Smooth muscle cell (in vitro differentiated cells): Measurements from ENCODE around the gene ZHX3. TPM values are rescaled to one million over a fixed set of nuclear protein-coding genes. Genes with fewer than 3 reads are reported as not detected.

Source experiments
- DNase-seq: peaks from one replicate; lab custom pipeline; 2025; ENCODE audit not compliant: unreplicated experiment; lab: John Stamatoyannopoulos, UW
- H2AFZ ChIP-seq: fragments of 200-600 bp; sonication (generic); 2 replicates; pipeline ENCODE4 v1.6.0; 2016; ENCODE audit warnings: antibody characterized with exemption, low read depth, mild to moderate bottlenecking
- H3F3A ChIP-seq: fragments of 200-600 bp; sonication (generic); 2 replicates; pipeline ENCODE4 v1.6.0; 2017; ENCODE audit warnings: antibody characterized with exemption, low read depth
- H3K27ac ChIP-seq: fragments of 200-600 bp; sonication (generic); 2 replicates; pipeline ENCODE4 v1.5.1; 2016; ENCODE audit warnings: low read depth, mild to moderate bottlenecking
- H3K27me3 ChIP-seq: fragments of 200-600 bp; sonication (generic); 2 replicates; pipeline ENCODE4 v1.6.1; 2016; ENCODE audit warnings: low read depth, mild to moderate bottlenecking
- H3K36me3 ChIP-seq: fragments of 200-600 bp; sonication (generic); 2 replicates; pipeline ENCODE4 v1.5.1; 2016; ENCODE audit warnings: low read depth
- H3K4me1 ChIP-seq: fragments of 200-600 bp; sonication (generic); 2 replicates; pipeline ENCODE4 v1.5.1; 2016; ENCODE audit warnings: low read depth
- H3K4me2 ChIP-seq: fragments of 200-600 bp; sonication (generic); 2 replicates; pipeline ENCODE4 v1.6.0; 2016; ENCODE audit warnings: mild to moderate bottlenecking
- H3K4me3 ChIP-seq: fragments of 200-600 bp; sonication (generic); 2 replicates; pipeline ENCODE4 v1.5.1; 2016; ENCODE audit warnings: mild to moderate bottlenecking
- H3K79me2 ChIP-seq: fragments of 200-600 bp; sonication (generic); 2 replicates; pipeline ENCODE4 v1.6.0; 2016; ENCODE audit warnings: low read depth, mild to moderate bottlenecking
- H3K9ac ChIP-seq: fragments of 200-600 bp; sonication (generic); 2 replicates; pipeline ENCODE4 v1.6.0; 2016; ENCODE audit warnings: low read depth
- H3K9me3 ChIP-seq: fragments of 200-600 bp; sonication (generic); replicated peaks from 2 replicates; pipeline ENCODE4 v1.5.1; 2016; ENCODE audit warnings: low read depth
- H4K20me1 ChIP-seq: fragments of 200-600 bp; sonication (generic); 2 replicates; pipeline ENCODE4 v1.6.0; 2016; ENCODE audit warnings: low read depth
- WGBS: methylation state at CpG from one replicate; pipeline ENCODE4 v1.1.7; 2016; ENCODE audit warnings: low lambda C conversion rate; 5-methylcytosine and 5-hydroxymethylcytosine counted together
- polyA plus RNA-seq: library from polyadenylated mRNA; unstranded; fragments of >200 nt; fragmentation: Nextera tagmentation; extraction: Ambion mirVana; gene quantifications from 2 replicates; pipeline ENCODE4 v1.2.1, GENCODE V29; 2016
- total RNA-seq: library from RNA; depleted of rRNA; stranded (reverse); fragments of >200 nt; gene quantifications from 2 replicates; pipeline ENCODE4 v1.2.3, GENCODE V29; 2014
- TF ChIP-seq, protein P1 (sequence below): fragments of 200-600 bp; sonication (generic); IDR thresholded peaks from 2 replicates; pipeline ENCODE4 v1.5.1; 2017; ENCODE audit warnings: borderline replicate concordance, mild to moderate bottlenecking, antibody characterized with exemption; ENCODE audit not compliant: insufficient read depth, poor library complexity, severe bottlenecking

ZHX3 gene
- total and polyA plus RNA-seq, 2 experiments from 2014 or later = 10.1 to 17.1 TPM

- Histone ChIP-seq H4K20me1 (no peaks in the 10 kb centered on the region), H2AFZ (no peak overlapping the region)
- WGBS = 93% methylated on average over 1 of the region's 1 CpG
Measured at GRCh38 chr20:41330941-41331340, 13.4 kb upstream of the ZHX3 start.

DNA sequence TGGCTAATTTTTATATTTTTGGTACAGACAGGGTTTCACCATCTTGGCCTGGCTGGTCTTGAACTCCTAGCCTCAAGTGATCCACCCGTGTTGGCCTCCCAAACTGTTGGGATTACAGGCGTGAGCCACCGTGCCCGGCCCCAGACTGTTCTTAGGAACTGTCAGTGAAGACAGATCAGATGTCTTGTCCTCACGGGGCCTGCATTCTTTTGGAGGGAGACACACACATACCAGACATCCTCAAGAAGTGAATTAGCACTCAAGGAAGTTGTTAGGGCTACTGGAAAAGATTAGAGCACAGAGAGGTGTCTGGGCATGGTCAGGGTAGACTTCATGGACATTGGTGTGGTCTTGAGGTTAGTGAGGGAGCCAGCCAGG lies 12.8 kb upstream of the ZHX3 start:
- Histone ChIP-seq H3K9ac (no peak overlapping the region), H4K20me1 (no peaks in the 10 kb centered on the region), H3K27ac (peak overlapping the region; percentile 94), H3K4me3 (no peak overlapping the region), H3K36me3 (no peaks in the 10 kb centered on the region), H2AFZ (no peak overlapping the region), H3F3A (peaks cover 19% of the 10 kb centered on the region), H3K9me3 (no peaks in the 10 kb centered on the region), H3K4me2 (peak overlapping the region; percentile 57), H3K4me1 (peaks cover 6% of the 10 kb centered on the region), H3K79me2 (no peaks in the 10 kb centered on the region), H3K27me3 (no peaks in the 10 kb centered on the region)
- TF ChIP-seq, protein P1, sequence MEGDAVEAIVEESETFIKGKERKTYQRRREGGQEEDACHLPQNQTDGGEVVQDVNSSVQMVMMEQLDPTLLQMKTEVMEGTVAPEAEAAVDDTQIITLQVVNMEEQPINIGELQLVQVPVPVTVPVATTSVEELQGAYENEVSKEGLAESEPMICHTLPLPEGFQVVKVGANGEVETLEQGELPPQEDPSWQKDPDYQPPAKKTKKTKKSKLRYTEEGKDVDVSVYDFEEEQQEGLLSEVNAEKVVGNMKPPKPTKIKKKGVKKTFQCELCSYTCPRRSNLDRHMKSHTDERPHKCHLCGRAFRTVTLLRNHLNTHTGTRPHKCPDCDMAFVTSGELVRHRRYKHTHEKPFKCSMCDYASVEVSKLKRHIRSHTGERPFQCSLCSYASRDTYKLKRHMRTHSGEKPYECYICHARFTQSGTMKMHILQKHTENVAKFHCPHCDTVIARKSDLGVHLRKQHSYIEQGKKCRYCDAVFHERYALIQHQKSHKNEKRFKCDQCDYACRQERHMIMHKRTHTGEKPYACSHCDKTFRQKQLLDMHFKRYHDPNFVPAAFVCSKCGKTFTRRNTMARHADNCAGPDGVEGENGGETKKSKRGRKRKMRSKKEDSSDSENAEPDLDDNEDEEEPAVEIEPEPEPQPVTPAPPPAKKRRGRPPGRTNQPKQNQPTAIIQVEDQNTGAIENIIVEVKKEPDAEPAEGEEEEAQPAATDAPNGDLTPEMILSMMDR = no peak
- no peak for DNase-seq
- 53% methylated on average over 5 of the region's 5 CpGs for WGBS

More at GRCh38 chr20:41330941-41331340, 13.4 kb upstream of the ZHX3 start:
- Histone ChIP-seq H3K4me2 (no peak overlapping the region), H3F3A (peaks cover 19% of the 10 kb centered on the region), H3K4me1 (peaks cover 6% of the 10 kb centered on the region), H3K27me3 (no peaks in the 10 kb centered on the region), H3K36me3 (no peaks in the 10 kb centered on the region), H3K27ac (no peak overlapping the region), H3K9ac (no peak overlapping the region), H3K4me3 (no peak overlapping the region), H3K79me2 (no peaks in the 10 kb centered on the region), H3K9me3 (no peaks in the 10 kb centered on the region)
- no peak for DNase-seq
- TF ChIP-seq, protein P1 = no peak

DNA sequence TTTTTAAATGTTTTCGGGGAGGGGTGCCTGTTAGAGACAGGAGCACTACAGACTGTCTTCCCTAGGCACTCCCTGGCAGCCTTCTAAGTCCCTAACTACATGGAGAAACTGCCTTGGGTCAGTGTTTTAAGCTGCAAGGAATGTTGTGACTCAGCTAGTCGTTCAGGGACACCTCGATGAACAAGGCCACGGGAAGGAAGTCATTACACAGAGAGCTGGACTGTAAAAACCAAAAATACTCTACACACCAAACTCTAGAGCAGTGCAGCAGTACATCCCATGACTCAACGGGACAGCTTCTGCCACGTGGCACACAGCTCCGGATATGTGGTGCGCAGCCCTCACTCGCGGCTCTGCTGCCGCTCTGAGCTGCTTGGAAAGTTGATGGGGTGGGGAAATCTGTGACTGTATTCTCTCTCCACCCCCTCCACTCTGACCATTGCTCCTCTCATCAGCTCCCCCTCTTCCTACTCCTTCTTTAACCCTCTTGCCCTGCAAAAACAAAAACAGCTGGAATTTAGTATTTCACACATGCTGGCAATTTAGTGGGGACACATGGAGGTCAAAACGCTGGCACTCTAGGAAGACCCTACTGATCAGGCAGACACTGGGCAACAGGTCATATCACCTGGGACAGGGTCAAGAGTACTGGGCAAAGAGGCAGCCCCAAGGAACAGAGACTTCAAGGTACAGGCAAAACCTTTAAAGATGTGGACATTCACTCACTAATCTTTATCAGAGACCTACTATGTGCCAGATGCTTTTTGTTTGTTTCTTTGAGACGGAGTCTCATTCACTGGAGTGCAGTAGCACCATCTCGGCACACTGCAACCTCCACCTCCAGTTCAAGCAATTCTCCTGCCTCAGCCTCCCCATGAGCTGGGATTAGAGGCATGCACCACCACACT lies 12.2 kb upstream of the ZHX3 start:
- H4K20me1 ChIP-seq = no peaks in the 10 kb centered on the region
- no peaks in the 10 kb centered on the region for H3K36me3 ChIP-seq
- H3K4me1 ChIP-seq = peaks cover 6% of the 10 kb centered on the region
- H3K27ac ChIP-seq = peak overlapping the region; percentile 94
- H3K4me3 ChIP-seq = no peak overlapping the region
- no peaks in the 10 kb centered on the region for H3K79me2 ChIP-seq
- peak overlapping the region; percentile 20 for H2AFZ ChIP-seq
- WGBS = 21% methylated on average over 14 of the region's 14 CpGs
- H3K9me3 ChIP-seq = no peaks in the 10 kb centered on the region
- H3K4me2 ChIP-seq = peak overlapping the region; percentile 60
- TF ChIP-seq, protein P1 = no peak
- peaks cover 19% of the 10 kb centered on the region for H3F3A ChIP-seq
- H3K27me3 ChIP-seq = no peaks in the 10 kb centered on the region
- H3K9ac ChIP-seq = peak overlapping the region; percentile 61
- peak; percentile 35 for DNase-seq
